Muscle of leg (tissue), 11 donors: ENCODE measurements around the gene ABL1. TPM values are rescaled to one million over a fixed set of nuclear protein-coding genes. Genes with fewer than 3 reads are reported as not detected.

Experiments used
- DNase-seq: peaks from one replicate; pipeline ENCODE4 v3.0.0; 2013
- H3K27ac ChIP-seq: one replicate; pipeline ENCODE4 v1.5.1; 2013; ENCODE audit warnings: mild to moderate bottlenecking, low read length, control low read depth
- H3K27me3 ChIP-seq: one replicate; pipeline ENCODE4 v1.6.1; 2013; ENCODE audit warnings: low read length; ENCODE audit not compliant: control insufficient read depth, insufficient read depth
- H3K36me3 ChIP-seq: one replicate; pipeline ENCODE4 v1.6.1; 2013; ENCODE audit warnings: low read length; ENCODE audit not compliant: control insufficient read depth, insufficient read depth
- H3K4me1 ChIP-seq: one replicate; pipeline ENCODE4 v1.6.1; 2013; ENCODE audit warnings: low read length; ENCODE audit not compliant: control insufficient read depth, insufficient read depth
- H3K4me3 ChIP-seq: one replicate; pipeline ENCODE4 v1.5.1; 2013; ENCODE audit warnings: low read length, control low read depth
- H3K9me3 ChIP-seq: replicated peaks from 2 replicates; pipeline ENCODE4 v1.6.1; 2013; ENCODE audit warnings: low read depth, low read length; ENCODE audit not compliant: control insufficient read depth
- WGBS: methylation state at CpG from one replicate; pipeline ENCODE4 v1.1.5; 2013; ENCODE audit warnings: missing lambda C conversion rate; ENCODE audit not compliant: insufficient coverage; 5-methylcytosine and 5-hydroxymethylcytosine counted together
- polyA plus RNA-seq, 8 donors: library from polyadenylated mRNA; unstranded; fragments of 120-200 nt; gene quantifications; one replicate each; pipeline versions ENCODE4 v1.2.1 to v1.2.3, GENCODE V29; 2013; ENCODE audit warnings: inconsistent platforms in 1 of 8, low replicate concordance in 1 of 8; ENCODE audit not compliant: insufficient read length in 8 of 8, insufficient read depth in 1 of 8
- total RNA-seq: library from RNA; stranded (reverse); fragments of 120-200 nt; gene quantifications from one replicate; pipeline ENCODE4 v1.2.4, GENCODE V29; 2013

ABL1 gene
- total and polyA plus RNA-seq, 9 donors = 27.0 to 81.7 (median 67.0) TPM

- 70% methylated on average over 30 of the region's 33 CpGs for WGBS
- H3K4me1 ChIP-seq = peaks cover 29% of the 10 kb centered on the region
- no peaks in the 10 kb centered on the region for H3K9me3 ChIP-seq
- peaks cover 70% of the 10 kb centered on the region for H3K27me3 ChIP-seq
- H3K4me3 ChIP-seq = no peak overlapping the region
- H3K27ac ChIP-seq = no peak overlapping the region
- no peaks in the 10 kb centered on the region for H3K36me3 ChIP-seq
- DNase-seq = no peak
These were observed 83.9 kb downstream of the ABL1 start for GRCh38 chr9:130918826-130919558.

GRCh38 chr9:130919559-130920145 is 84.6 kb downstream of the ABL1 start:
- no peaks in the 10 kb centered on the region for H3K36me3 ChIP-seq
- WGBS = 69% methylated on average over 11 of the region's 14 CpGs
- H3K9me3 ChIP-seq = no peaks in the 10 kb centered on the region
- H3K27me3 ChIP-seq = peaks cover 64% of the 10 kb centered on the region
- H3K4me3 ChIP-seq = no peak overlapping the region
- no peak overlapping the region for H3K27ac ChIP-seq
- peaks cover 23% of the 10 kb centered on the region for H3K4me1 ChIP-seq
- DNase-seq = no peak

DNA sequence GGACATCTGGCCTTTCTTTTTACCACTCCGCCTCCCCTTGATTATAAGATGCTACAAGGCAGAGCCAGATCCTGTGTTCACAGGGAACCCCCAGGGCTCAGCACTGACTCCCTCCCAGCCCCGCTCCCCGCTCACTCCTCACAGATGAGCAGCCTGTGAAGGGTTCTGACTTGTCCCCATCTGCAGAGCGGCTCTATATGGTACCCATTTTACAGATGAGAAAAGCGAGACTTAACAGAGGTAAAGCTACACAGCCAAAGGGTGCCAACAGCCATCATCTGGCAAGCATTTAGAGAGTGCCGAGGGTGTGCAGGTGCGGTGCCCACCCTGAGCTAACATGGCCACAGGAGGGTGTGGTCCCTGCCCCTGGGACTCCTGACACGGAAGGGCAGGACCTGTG is 85.2 kb downstream of the ABL1 start:
- Histone ChIP-seq H3K27ac (no peak overlapping the region), H3K4me3 (no peak overlapping the region), H3K27me3 (peaks cover 64% of the 10 kb centered on the region), H3K9me3 (no peaks in the 10 kb centered on the region), H3K36me3 (no peaks in the 10 kb centered on the region), H3K4me1 (peaks cover 23% of the 10 kb centered on the region)
- no peak for DNase-seq
- 92% methylated on average over 4 of the region's 8 CpGs for WGBS

- H3K27ac ChIP-seq = no peak overlapping the region
- DNase-seq = no peak
- no peaks in the 10 kb centered on the region for H3K36me3 ChIP-seq
- peaks cover 67% of the 10 kb centered on the region for H3K27me3 ChIP-seq
- no peaks in the 10 kb centered on the region for H3K9me3 ChIP-seq
- 50% methylated on average over 9 of the region's 14 CpGs for WGBS
- H3K4me1 ChIP-seq = peaks cover 23% of the 10 kb centered on the region
- no peak overlapping the region for H3K4me3 ChIP-seq
These were observed 85.8 kb downstream of the ABL1 start for GRCh38 chr9:130920762-130921299.

GRCh38 chr9:130921300-130921988 is 86.4 kb downstream of the ABL1 start:
- Histone ChIP-seq H3K4me1 (peaks cover 20% of the 10 kb centered on the region), H3K36me3 (no peaks in the 10 kb centered on the region), H3K27ac (no peak overlapping the region), H3K27me3 (peaks cover 68% of the 10 kb centered on the region), H3K4me3 (no peak overlapping the region), H3K9me3 (no peaks in the 10 kb centered on the region)
- peak; percentile 49 for DNase-seq
- 28% methylated on average over 22 of the region's 29 CpGs for WGBS

DNA sequence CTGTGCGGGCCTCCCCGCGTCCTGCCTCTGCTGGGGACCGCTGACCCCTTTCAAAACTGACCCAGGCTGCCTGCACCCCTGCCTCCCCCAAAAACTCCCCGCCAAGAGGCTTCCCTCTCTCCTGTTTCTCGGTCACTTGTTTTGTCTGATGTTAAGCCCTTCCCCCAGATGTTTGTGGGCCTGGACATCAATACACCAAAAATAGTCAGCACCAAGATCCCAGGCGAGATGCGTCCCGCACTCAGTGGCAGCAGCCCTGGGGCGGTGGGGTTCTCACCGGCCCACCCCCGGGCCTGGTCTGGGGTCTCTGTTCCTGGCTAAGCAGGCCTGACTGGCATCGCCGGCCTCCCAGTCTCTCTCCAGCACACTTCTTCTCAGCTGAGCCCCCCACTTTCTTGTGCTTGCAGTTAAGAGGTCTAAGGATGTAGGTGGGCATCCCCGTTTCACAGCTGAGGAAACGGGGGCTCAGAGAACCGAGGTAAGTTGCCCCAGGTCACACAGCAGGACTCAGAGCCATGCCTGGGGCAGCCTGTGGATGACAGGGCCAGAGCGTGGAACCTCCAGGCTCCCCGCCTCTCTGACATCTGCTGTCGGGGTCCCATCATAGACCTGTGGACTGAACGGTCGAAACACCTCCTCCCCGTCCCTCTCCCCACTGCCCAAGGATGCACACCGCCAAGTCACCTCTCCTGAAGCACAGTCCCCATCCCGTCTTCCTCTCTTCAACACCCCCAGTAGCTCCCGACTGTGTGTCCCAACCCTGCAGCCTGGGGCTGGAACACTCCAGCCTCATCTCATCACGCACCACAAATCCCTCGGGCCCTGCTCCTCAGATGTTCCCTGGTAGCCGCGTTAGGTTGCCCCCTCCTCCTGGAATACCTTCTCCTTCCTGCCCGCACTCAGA is 87.2 kb downstream of the ABL1 start:
- no peak overlapping the region for H3K27ac ChIP-seq
- H3K9me3 ChIP-seq = no peaks in the 10 kb centered on the region
- no peaks in the 10 kb centered on the region for H3K36me3 ChIP-seq
- peaks cover 64% of the 10 kb centered on the region for H3K27me3 ChIP-seq
- no peak for DNase-seq
- peaks cover 16% of the 10 kb centered on the region for H3K4me1 ChIP-seq
- 59% methylated on average over 29 of the region's 31 CpGs for WGBS
- no peak overlapping the region for H3K4me3 ChIP-seq

GRCh38 chr9:130922893-130923610 is 88.0 kb downstream of the ABL1 start:
- Histone ChIP-seq H3K36me3 (no peaks in the 10 kb centered on the region), H3K4me3 (no peak overlapping the region), H3K4me1 (peaks cover 15% of the 10 kb centered on the region), H3K9me3 (no peaks in the 10 kb centered on the region), H3K27me3 (peaks cover 59% of the 10 kb centered on the region), H3K27ac (no peak overlapping the region)
- DNase-seq = no peak
- 66% methylated on average over 15 of the region's 16 CpGs for WGBS

- no peak for DNase-seq
- Histone ChIP-seq H3K4me3 (no peak overlapping the region), H3K36me3 (no peaks in the 10 kb centered on the region), H3K9me3 (no peaks in the 10 kb centered on the region), H3K27me3 (peaks cover 54% of the 10 kb centered on the region), H3K4me1 (peaks cover 18% of the 10 kb centered on the region), H3K27ac (no peak overlapping the region)
- 82% methylated on average over 40 of the region's 42 CpGs for WGBS
These were observed 88.8 kb downstream of the ABL1 start for GRCh38 chr9:130923611-130924447.

DNA sequence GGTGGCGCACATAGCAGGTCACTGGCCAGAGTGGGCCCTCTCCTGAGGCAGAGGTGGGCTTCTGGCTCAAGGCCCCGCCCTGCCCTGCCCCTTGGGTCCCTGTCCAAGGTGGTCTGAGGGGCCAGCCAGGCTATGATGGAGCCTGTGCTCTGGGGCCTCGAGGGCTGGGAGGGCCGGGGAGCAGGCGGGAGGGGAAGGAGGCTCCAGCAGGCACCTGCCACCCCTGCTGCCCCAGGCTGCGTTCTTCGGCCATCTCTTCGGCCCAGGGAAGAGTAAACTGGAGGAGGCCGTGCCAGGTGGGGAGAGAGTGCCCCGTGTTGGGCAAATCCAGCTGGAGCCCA is 89.4 kb downstream of the ABL1 start:
- Histone ChIP-seq H3K27me3 (peaks cover 49% of the 10 kb centered on the region), H3K4me1 (peaks cover 18% of the 10 kb centered on the region), H3K9me3 (no peaks in the 10 kb centered on the region), H3K36me3 (no peaks in the 10 kb centered on the region), H3K4me3 (no peak overlapping the region), H3K27ac (no peak overlapping the region)
- WGBS = 76% methylated on average over 10 of the region's 10 CpGs
- no peak for DNase-seq
